Activated CD4-positive, alpha-beta T cell treated with anti-CD3 and anti-CD28 coated beads, Interleukin-2, amount 10 ng/mL, durations not matched to agents 7 days and 5 days (primary cell): Measurements from ENCODE around the gene STON2. TPM values are rescaled to one million over a fixed set of nuclear protein-coding genes. Genes with fewer than 3 reads are reported as not detected.
"Not testable (repeated sequence)": the region's sequence is repeated elsewhere in the genome, so short reads cannot be mapped to it uniquely, and the experiment has no call there.

Source experiments
- CTCF ChIA-PET: fragments of 350-600 bp; sonication (Branson Sonifier 250); formaldehyde crosslinking; loops from one replicate; lab custom pipeline; 2021; ENCODE audit warnings: antibody characterized with exemption; lab: Charles Lee
- POLR2A ChIA-PET: fragments of 350-600 bp; sonication (Branson Sonifier 250); formaldehyde crosslinking; loops from one replicate; lab custom pipeline; 2021; ENCODE audit warnings: antibody characterized with exemption; lab: Charles Lee
- DNase-seq: peaks from one replicate; pipeline ENCODE4 v3.0.0-alpha.2; 2020
- H3K27ac Mint-ChIP-seq: one replicate; pipeline ENCODE4 v1.8.0; 2021; ENCODE audit warnings: mild to moderate bottlenecking, moderate library complexity, mixed read lengths
- H3K27me3 Mint-ChIP-seq: one replicate; pipeline ENCODE4 v1.8.0; 2021; ENCODE audit warnings: mixed read lengths
- H3K36me3 Mint-ChIP-seq: one replicate; pipeline ENCODE4 v1.8.0; 2021; ENCODE audit warnings: low read depth, mixed read lengths
- H3K4me1 Mint-ChIP-seq: one replicate; pipeline ENCODE4 v1.8.0; 2021; ENCODE audit warnings: mixed read lengths
- H3K4me3 Mint-ChIP-seq: one replicate; pipeline ENCODE4 v1.8.0; 2021; ENCODE audit warnings: mild to moderate bottlenecking, moderate library complexity, mixed read lengths
- H3K9me3 Mint-ChIP-seq: one replicate; pipeline ENCODE4 v1.8.0; 2021; ENCODE audit warnings: mixed read lengths
- total RNA-seq, 2 experiments: library from RNA; stranded (reverse); gene quantifications; one replicate each; pipeline ENCODE4 v1.2.3, GENCODE V29; 2021

The STON2 gene
- total RNA-seq, 2 experiments from 2014 or later = 0.72 to 1.1 TPM

DNA sequence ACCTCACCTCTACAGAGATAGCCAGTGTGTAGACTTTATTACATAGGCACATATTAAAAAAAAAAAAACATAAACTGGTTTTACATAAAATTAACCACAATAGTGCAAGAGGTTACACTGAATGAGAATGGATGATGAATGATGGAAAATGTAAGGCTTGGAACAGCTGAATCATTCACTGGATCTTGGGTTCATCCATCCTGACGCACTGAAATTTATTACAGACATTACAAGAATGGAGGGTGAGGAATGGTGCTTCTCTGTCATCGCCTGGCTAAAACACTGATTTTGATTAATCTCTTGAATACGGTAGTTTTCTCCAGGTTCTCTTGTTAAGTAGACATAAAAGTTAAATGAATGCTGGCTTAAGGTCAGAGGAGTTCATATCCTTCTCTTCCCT is 139.4 kb downstream of the STON2 start:
- ChIA-PET POLR2A (no interaction called here), CTCF (no interaction called here)
- DNase-seq = no peak
- H3K36me3 Mint-ChIP-seq = no peaks in the 10 kb centered on the region
- H3K27ac Mint-ChIP-seq = no peak overlapping the region
- peaks cover 19% of the 10 kb centered on the region for H3K27me3 Mint-ChIP-seq
- peaks cover under 1% of the 10 kb centered on the region for H3K4me1 Mint-ChIP-seq
- H3K9me3 Mint-ChIP-seq = no peaks in the 10 kb centered on the region
- H3K4me3 Mint-ChIP-seq = no peak overlapping the region

GRCh38 chr14:81256289-81256960 is 143.7 kb downstream of the STON2 start:
- ChIA-PET POLR2A (no interaction called here), CTCF (no interaction called here)
- Mint-ChIP-seq H3K9me3 (no peaks in the 10 kb centered on the region), H3K4me3 (no peak overlapping the region), H3K27me3 (no peaks in the 10 kb centered on the region), H3K4me1 (no peaks in the 10 kb centered on the region), H3K36me3 (no peaks in the 10 kb centered on the region), H3K27ac (no peak overlapping the region)
- DNase-seq = no peak

GRCh38 chr14:81252278-81252677 is 147.8 kb downstream of the STON2 start:
- no peak for DNase-seq
- POLR2A ChIA-PET = no interaction called here
- no peaks in the 10 kb centered on the region for H3K27me3 Mint-ChIP-seq
- no peak overlapping the region for H3K4me3 Mint-ChIP-seq
- no peak overlapping the region for H3K27ac Mint-ChIP-seq
- H3K36me3 Mint-ChIP-seq = no peaks in the 10 kb centered on the region
- CTCF ChIA-PET = interaction anchor here (1.3 kb wide), 1 partner anchor 192 kb away, joined by 3 read pairs; no protein-coding TSS in a partner anchor
- no peaks in the 10 kb centered on the region for H3K4me1 Mint-ChIP-seq
- H3K9me3 Mint-ChIP-seq = no peaks in the 10 kb centered on the region

- CTCF ChIA-PET = interaction anchor here (1.1 kb wide), 1 partner anchor 23 kb away, joined by 3 read pairs; no protein-coding TSS in a partner anchor
- POLR2A ChIA-PET = no interaction called here
- no peaks in the 10 kb centered on the region for H3K4me1 Mint-ChIP-seq
- DNase-seq = no peak
- H3K4me3 Mint-ChIP-seq = no peak overlapping the region
- peaks cover 5% of the 10 kb centered on the region for H3K27me3 Mint-ChIP-seq
- H3K36me3 Mint-ChIP-seq = peaks cover 2% of the 10 kb centered on the region
- peaks cover 10% of the 10 kb centered on the region for H3K9me3 Mint-ChIP-seq
- H3K27ac Mint-ChIP-seq = no peak overlapping the region
These were observed 152.8 kb downstream of the STON2 start for GRCh38 chr14:81247271-81247766.

DNA sequence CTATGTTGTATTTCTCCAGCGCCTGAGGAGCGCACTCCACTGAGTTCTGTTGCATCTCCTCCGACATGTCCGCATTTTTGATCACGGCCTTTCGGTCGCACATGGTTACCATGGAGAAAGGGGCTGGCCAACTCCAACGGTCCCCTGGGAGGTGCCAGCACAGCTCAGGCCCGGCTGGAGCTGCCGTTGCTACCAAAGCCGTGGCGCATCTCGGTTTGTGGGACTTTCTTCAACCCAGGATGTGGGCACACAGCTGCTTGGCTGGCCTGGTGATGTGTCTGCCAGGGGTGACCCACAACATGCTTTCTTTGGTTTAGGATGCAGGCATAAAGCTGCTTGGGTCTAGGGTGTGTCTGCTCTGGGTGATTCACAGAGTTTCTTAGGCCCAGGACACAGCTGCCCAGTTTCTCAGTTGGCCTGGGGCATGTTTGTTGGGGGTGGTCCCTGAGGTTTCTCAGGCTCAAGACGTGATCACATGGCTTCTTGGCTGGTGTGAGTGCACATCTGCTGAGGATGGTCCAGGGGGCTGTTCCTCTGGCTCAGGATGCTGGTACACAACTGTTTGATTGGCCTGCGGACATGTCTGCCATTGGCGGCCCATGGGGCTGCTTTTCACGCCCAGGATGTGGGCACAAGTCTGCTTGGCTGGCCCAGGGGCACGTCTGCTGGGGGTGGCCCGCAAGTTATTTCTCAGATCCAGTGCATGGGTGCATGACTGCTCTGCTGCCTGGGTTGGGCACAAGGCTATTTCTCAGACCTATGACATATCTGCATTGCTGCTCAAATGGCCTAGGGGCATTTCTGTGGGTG is 153.5 kb downstream of the STON2 start:
- Mint-ChIP-seq H3K36me3 (peaks cover 2% of the 10 kb centered on the region), H3K4me1 (no peaks in the 10 kb centered on the region), H3K9me3 (peaks cover 10% of the 10 kb centered on the region), H3K27me3 (peaks cover 5% of the 10 kb centered on the region), H3K27ac (no peak overlapping the region), H3K4me3 (no peak overlapping the region)
- POLR2A ChIA-PET = no interaction called here
- CTCF ChIA-PET = no interaction called here
- no peak for DNase-seq

GRCh38 chr14:81245771-81246170 is 154.4 kb downstream of the STON2 start:
- Mint-ChIP-seq H3K4me1 (no peaks in the 10 kb centered on the region), H3K36me3 (peaks cover 2% of the 10 kb centered on the region), H3K27ac (no peak overlapping the region), H3K9me3 (peaks cover 10% of the 10 kb centered on the region), H3K27me3 (peaks cover 5% of the 10 kb centered on the region), H3K4me3 (no peak overlapping the region)
- ChIA-PET POLR2A (no interaction called here), CTCF (no interaction called here)
- DNase-seq = no peak

GRCh38 chr14:81244431-81244830 is 155.7 kb downstream of the STON2 start:
- peaks cover 11% of the 10 kb centered on the region for H3K27me3 Mint-ChIP-seq
- POLR2A ChIA-PET, H3K36me3 Mint-ChIP-seq, H3K4me3 Mint-ChIP-seq, DNase-seq, H3K4me1 Mint-ChIP-seq, CTCF ChIA-PET, H3K27ac Mint-ChIP-seq: not testable (repeated sequence)
- peaks cover 10% of the 10 kb centered on the region for H3K9me3 Mint-ChIP-seq

GRCh38 chr14:81243499-81243898 is 156.6 kb downstream of the STON2 start:
- peaks cover 2% of the 10 kb centered on the region for H3K36me3 Mint-ChIP-seq
- H3K4me3 Mint-ChIP-seq = no peak overlapping the region
- ChIA-PET CTCF (no interaction called here), POLR2A (no interaction called here)
- H3K27ac Mint-ChIP-seq = peak overlapping the region; percentile 6
- H3K4me1 Mint-ChIP-seq = no peaks in the 10 kb centered on the region
- no peak for DNase-seq
- H3K27me3 Mint-ChIP-seq = peaks cover 14% of the 10 kb centered on the region
- peaks cover 10% of the 10 kb centered on the region for H3K9me3 Mint-ChIP-seq

GRCh38 chr14:81236849-81237248 is 163.3 kb downstream of the STON2 start:
- H3K27ac Mint-ChIP-seq, DNase-seq, H3K9me3 Mint-ChIP-seq, H3K4me3 Mint-ChIP-seq, H3K36me3 Mint-ChIP-seq, POLR2A ChIA-PET, H3K4me1 Mint-ChIP-seq, CTCF ChIA-PET: not testable (repeated sequence)
- H3K27me3 Mint-ChIP-seq = peaks cover 16% of the 10 kb centered on the region

DNA sequence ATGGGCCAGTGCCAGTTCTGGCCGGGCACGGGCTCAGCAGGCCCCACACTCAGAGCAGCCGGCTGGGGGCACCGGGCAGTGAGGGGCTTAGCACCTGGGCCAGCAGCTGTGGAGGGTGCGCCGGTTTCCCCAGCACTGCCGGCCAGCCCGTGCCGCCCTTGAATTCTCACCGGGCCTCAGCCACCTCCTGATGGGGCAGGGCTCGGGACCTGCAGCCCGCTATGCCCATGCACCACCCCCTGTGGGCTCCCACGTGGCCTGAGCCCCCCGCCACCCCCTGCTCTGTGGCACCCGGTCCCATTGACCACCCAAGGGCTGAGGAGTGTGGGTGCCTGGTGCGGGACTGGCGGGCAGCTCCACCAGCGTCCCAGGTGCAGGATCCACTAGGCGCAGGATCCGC is 164.0 kb downstream of the STON2 start:
- Mint-ChIP-seq H3K4me3 (no peak overlapping the region), H3K27ac (no peak overlapping the region), H3K36me3 (no peaks in the 10 kb centered on the region), H3K9me3 (peaks cover 8% of the 10 kb centered on the region), H3K4me1 (no peaks in the 10 kb centered on the region), H3K27me3 (peaks cover 16% of the 10 kb centered on the region)
- no peak for DNase-seq
- ChIA-PET POLR2A (no interaction called here), CTCF (no interaction called here)

- Mint-ChIP-seq H3K9me3 (peaks cover 8% of the 10 kb centered on the region), H3K27ac (no peak overlapping the region), H3K27me3 (peaks cover 12% of the 10 kb centered on the region), H3K4me1 (no peaks in the 10 kb centered on the region), H3K4me3 (no peak overlapping the region), H3K36me3 (no peaks in the 10 kb centered on the region)
- DNase-seq = no peak
- POLR2A ChIA-PET = no interaction called here
- CTCF ChIA-PET = interaction anchor here (0.7 kb wide), 1 partner anchor 18 kb away, joined by 3 read pairs; no protein-coding TSS in a partner anchor
These were observed 165.0 kb downstream of the STON2 start for GRCh38 chr14:81235096-81235495.

DNA sequence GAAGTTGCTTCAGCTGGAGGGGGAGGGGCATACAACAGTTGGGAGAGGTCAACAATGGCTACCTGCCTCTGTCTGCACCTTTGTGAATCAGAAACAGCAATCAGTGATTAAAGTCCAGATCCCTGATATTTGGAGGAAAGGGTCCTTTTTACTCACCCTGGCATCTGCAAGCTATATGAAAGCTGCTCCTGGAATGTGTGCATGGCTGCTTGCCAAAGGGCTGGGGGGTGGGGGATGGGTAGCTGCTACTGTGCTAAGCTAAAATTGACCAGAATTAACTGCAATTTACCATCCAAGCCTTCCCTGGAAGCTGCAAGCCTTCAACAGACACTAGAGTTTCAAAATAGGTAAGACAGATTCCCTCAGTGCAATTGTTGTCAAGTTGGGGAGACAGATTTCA is 165.8 kb downstream of the STON2 start:
- peaks cover 8% of the 10 kb centered on the region for H3K9me3 Mint-ChIP-seq
- ChIA-PET CTCF (no interaction called here), POLR2A (no interaction called here)
- peaks cover 9% of the 10 kb centered on the region for H3K27me3 Mint-ChIP-seq
- no peak overlapping the region for H3K27ac Mint-ChIP-seq
- H3K36me3 Mint-ChIP-seq = no peaks in the 10 kb centered on the region
- no peaks in the 10 kb centered on the region for H3K4me1 Mint-ChIP-seq
- no peak overlapping the region for H3K4me3 Mint-ChIP-seq
- DNase-seq = no peak

DNA sequence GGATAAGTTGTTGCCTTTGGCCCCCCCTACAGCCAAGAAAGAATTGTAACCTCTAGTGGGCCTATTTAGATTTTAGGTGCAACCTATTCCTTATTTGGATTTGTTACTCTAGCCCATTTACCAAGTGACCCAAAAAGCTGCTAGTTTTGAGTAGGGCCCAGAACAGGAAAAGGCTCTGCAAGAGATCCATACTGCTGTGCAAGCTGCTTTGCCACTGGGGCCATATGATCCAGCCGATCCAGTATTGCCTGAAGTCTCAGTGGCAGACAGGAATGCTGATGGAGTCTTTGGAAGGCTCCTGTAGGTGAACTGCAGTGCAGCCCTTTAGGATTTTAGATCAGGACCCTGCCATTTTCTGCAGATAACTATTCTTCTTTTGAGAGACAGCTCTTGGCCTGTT is 166.5 kb downstream of the STON2 start:
- Mint-ChIP-seq H3K36me3 (no peaks in the 10 kb centered on the region), H3K27ac (no peak overlapping the region), H3K4me3 (no peak overlapping the region), H3K9me3 (peaks cover 8% of the 10 kb centered on the region), H3K27me3 (peaks cover 8% of the 10 kb centered on the region), H3K4me1 (no peaks in the 10 kb centered on the region)
- POLR2A ChIA-PET = no interaction called here
- DNase-seq = no peak
- CTCF ChIA-PET = no interaction called here
